Stimulated activated naive CD8-positive, alpha-beta T cell treated with anti-CD3 and anti-CD28 coated beads, Interleukin-15, Interleukin-2, amounts not matched to agents 100 ng/mL and 50 ng/mL, for 24 hours (primary cell): ENCODE results near the gene RBCK1.
"Not testable (repeated sequence)": the region's sequence is repeated elsewhere in the genome, so short reads cannot be mapped to it uniquely, and the experiment has no call there.

Experiments
- H3K27ac Mint-ChIP-seq: one replicate; pipeline ENCODE4 v1.8.0; 2021; ENCODE audit warnings: mild to moderate bottlenecking, mixed read lengths
- H3K27me3 Mint-ChIP-seq: one replicate; pipeline ENCODE4 v1.8.0; 2021; ENCODE audit warnings: mixed read lengths
- H3K36me3 Mint-ChIP-seq: one replicate; pipeline ENCODE4 v1.8.0; 2021; ENCODE audit warnings: low read depth, mixed read lengths
- H3K4me1 Mint-ChIP-seq: one replicate; pipeline ENCODE4 v1.8.0; 2021; ENCODE audit warnings: low read depth, mixed read lengths
- H3K4me3 Mint-ChIP-seq: one replicate; pipeline ENCODE4 v1.8.0; 2021; ENCODE audit warnings: mild to moderate bottlenecking, mixed read lengths
- H3K9me3 Mint-ChIP-seq: one replicate; pipeline ENCODE4 v1.8.0; 2021; ENCODE audit warnings: mixed read lengths

The RBCK1 gene

GRCh38 chr20:472889-473292 lies 64.8 kb downstream of the RBCK1 start:
- no peak overlapping the region for H3K4me3 Mint-ChIP-seq
- no peak overlapping the region for H3K27ac Mint-ChIP-seq
- peaks cover 7% of the 10 kb centered on the region for H3K27me3 Mint-ChIP-seq
- no peaks in the 10 kb centered on the region for H3K9me3 Mint-ChIP-seq
- peaks cover 14% of the 10 kb centered on the region for H3K36me3 Mint-ChIP-seq
- peaks cover 10% of the 10 kb centered on the region for H3K4me1 Mint-ChIP-seq

GRCh38 chr20:474581-474980 lies 66.5 kb downstream of the RBCK1 start:
- H3K9me3 Mint-ChIP-seq = no peaks in the 10 kb centered on the region
- no peaks in the 10 kb centered on the region for H3K27me3 Mint-ChIP-seq
- no peak overlapping the region for H3K4me3 Mint-ChIP-seq
- H3K27ac Mint-ChIP-seq = no peak overlapping the region
- peaks cover 19% of the 10 kb centered on the region for H3K4me1 Mint-ChIP-seq
- peaks cover 28% of the 10 kb centered on the region for H3K36me3 Mint-ChIP-seq

GRCh38 chr20:475463-476357 lies 67.6 kb downstream of the RBCK1 start:
- H3K4me1 Mint-ChIP-seq = peaks cover 19% of the 10 kb centered on the region
- peaks cover 32% of the 10 kb centered on the region for H3K36me3 Mint-ChIP-seq
- no peaks in the 10 kb centered on the region for H3K27me3 Mint-ChIP-seq
- H3K9me3 Mint-ChIP-seq = no peaks in the 10 kb centered on the region
- no peak overlapping the region for H3K27ac Mint-ChIP-seq
- no peak overlapping the region for H3K4me3 Mint-ChIP-seq

- H3K27ac Mint-ChIP-seq, H3K9me3 Mint-ChIP-seq, H3K4me3 Mint-ChIP-seq, H3K27me3 Mint-ChIP-seq: not testable (repeated sequence)
- Mint-ChIP-seq H3K36me3 (peaks cover 36% of the 10 kb centered on the region), H3K4me1 (peaks cover 19% of the 10 kb centered on the region)
Observed at GRCh38 chr20:476561-477249, 68.6 kb downstream of the RBCK1 start.

GRCh38 chr20:478010-478948 lies 70.2 kb downstream of the RBCK1 start:
- Mint-ChIP-seq H3K36me3 (peaks cover 43% of the 10 kb centered on the region), H3K9me3 (no peaks in the 10 kb centered on the region), H3K4me1 (peaks cover 19% of the 10 kb centered on the region), H3K4me3 (no peak overlapping the region), H3K27ac (peak overlapping the region; percentile 38), H3K27me3 (no peaks in the 10 kb centered on the region)

GRCh38 chr20:478949-479429 lies 70.9 kb downstream of the RBCK1 start:
- Mint-ChIP-seq H3K9me3 (no peaks in the 10 kb centered on the region), H3K27ac (peak overlapping the region; percentile 38), H3K4me1 (peaks cover 19% of the 10 kb centered on the region), H3K27me3 (no peaks in the 10 kb centered on the region), H3K36me3 (peaks cover 51% of the 10 kb centered on the region), H3K4me3 (no peak overlapping the region)

GRCh38 chr20:479487-479886 lies 71.4 kb downstream of the RBCK1 start:
- Mint-ChIP-seq H3K27ac (no peak overlapping the region), H3K27me3 (no peaks in the 10 kb centered on the region), H3K9me3 (no peaks in the 10 kb centered on the region), H3K4me1 (peaks cover 15% of the 10 kb centered on the region), H3K36me3 (peaks cover 52% of the 10 kb centered on the region), H3K4me3 (no peak overlapping the region)

- H3K4me1 Mint-ChIP-seq = peaks cover 10% of the 10 kb centered on the region
- peaks cover 56% of the 10 kb centered on the region for H3K36me3 Mint-ChIP-seq
- H3K4me3 Mint-ChIP-seq = no peak overlapping the region
- no peaks in the 10 kb centered on the region for H3K27me3 Mint-ChIP-seq
- no peaks in the 10 kb centered on the region for H3K9me3 Mint-ChIP-seq
- H3K27ac Mint-ChIP-seq = no peak overlapping the region
Observed at GRCh38 chr20:480044-480443, 71.9 kb downstream of the RBCK1 start.

GRCh38 chr20:481167-481566 lies 73.1 kb downstream of the RBCK1 start:
- H3K4me3 Mint-ChIP-seq = no peak overlapping the region
- H3K36me3 Mint-ChIP-seq = peaks cover 63% of the 10 kb centered on the region
- H3K4me1 Mint-ChIP-seq = peaks cover 10% of the 10 kb centered on the region
- no peaks in the 10 kb centered on the region for H3K27me3 Mint-ChIP-seq
- H3K27ac Mint-ChIP-seq = no peak overlapping the region
- H3K9me3 Mint-ChIP-seq = no peaks in the 10 kb centered on the region
